WERI-Rb-1 (cell line): ENCODE results near the gene BIRC5.
"Not testable (repeated sequence)": the region's sequence is repeated elsewhere in the genome, so short reads cannot be mapped to it uniquely, and the experiment has no call there.

ENCODE experiments used
- DNase-seq: peaks from one replicate; pipeline ENCODE4 v3.0.0-alpha.2; 2020
- H3K27ac ChIP-seq: fragments of 250-450 bp; sonication (Bioruptor Pico); 2 replicates; pipeline ENCODE4 v1.5.1; 2020; ENCODE audit warnings: mild to moderate bottlenecking, moderate library complexity
- H3K27me3 ChIP-seq: fragments of 250-450 bp; sonication (Bioruptor Pico); 2 replicates; pipeline ENCODE4 v1.5.1; 2021; ENCODE audit warnings: mild to moderate bottlenecking, low read depth, moderate library complexity; ENCODE audit not compliant: insufficient read depth, severe bottlenecking
- H3K36me3 ChIP-seq: fragments of 250-450 bp; sonication (Bioruptor Pico); 2 replicates; pipeline ENCODE4 v1.5.1; 2020; ENCODE audit warnings: mild to moderate bottlenecking, moderate library complexity
- H3K4me3 ChIP-seq: 2 replicates; pipeline ENCODE4 v1.5.1; 2011; ENCODE audit warnings: low read depth, mild to moderate bottlenecking, control low read depth, low read length
- H3K9me3 ChIP-seq: fragments of 250-450 bp; sonication (Bioruptor Pico); 2 replicates; pipeline ENCODE4 v1.5.1; 2021; ENCODE audit warnings: mild to moderate bottlenecking, moderate library complexity; ENCODE audit not compliant: severe bottlenecking
- CTCF ChIP-seq: IDR thresholded peaks from 2 replicates; pipeline ENCODE4 v1.5.1; 2011; ENCODE audit warnings: low read depth, mild to moderate bottlenecking, control low read depth, inconsistent platforms, low read length

The BIRC5 gene

GRCh38 chr17:78250891-78251772, 37.1 kb downstream of the BIRC5 start:
- Histone ChIP-seq H3K27ac (no peak overlapping the region), H3K4me3 (no peak overlapping the region), H3K9me3 (no peaks in the 10 kb centered on the region), H3K27me3 (no peaks in the 10 kb centered on the region), H3K36me3 (peaks cover 3% of the 10 kb centered on the region)
- peak; percentile 96 for DNase-seq
- TF ChIP-seq CTCF, result peak; percentile 100

GRCh38 chr17:78251773-78252103, 37.7 kb downstream of the BIRC5 start:
- no peak overlapping the region for H3K4me3 ChIP-seq
- TF ChIP-seq CTCF, result no peak
- H3K27ac ChIP-seq, result no peak overlapping the region

GRCh38 chr17:78252111-78252634, 38.1 kb downstream of the BIRC5 start:
- no peak for TF ChIP-seq CTCF
- Histone ChIP-seq H3K36me3 (peaks cover 3% of the 10 kb centered on the region), H3K27ac (no peak overlapping the region), H3K27me3 (no peaks in the 10 kb centered on the region), H3K4me3 (no peak overlapping the region), H3K9me3 (no peaks in the 10 kb centered on the region)
- DNase-seq, result peak; percentile 13

More at GRCh38 chr17:78251773-78252103, 37.7 kb downstream of the BIRC5 start:
- no peaks in the 10 kb centered on the region for H3K27me3 ChIP-seq
- peaks cover 3% of the 10 kb centered on the region for H3K36me3 ChIP-seq
- H3K9me3 ChIP-seq, result no peaks in the 10 kb centered on the region
- no peak for DNase-seq

- DNase-seq, result peak; percentile 19
Measured at GRCh38 chr17:78252701-78253635, 38.9 kb downstream of the BIRC5 start.

GRCh38 chr17:78253636-78253945, 39.5 kb downstream of the BIRC5 start:
- H3K4me3 ChIP-seq, result peak overlapping the region; percentile 83
- not testable (repeated sequence) for H3K36me3 ChIP-seq, DNase-seq, H3K27me3 ChIP-seq, H3K9me3 ChIP-seq, H3K27ac ChIP-seq

More at GRCh38 chr17:78252701-78253635, 38.9 kb downstream of the BIRC5 start:
- peaks cover 3% of the 10 kb centered on the region for H3K36me3 ChIP-seq
- H3K27me3 ChIP-seq, result no peaks in the 10 kb centered on the region
- no peak overlapping the region for H3K4me3 ChIP-seq
- H3K27ac ChIP-seq, result no peak overlapping the region
- no peaks in the 10 kb centered on the region for H3K9me3 ChIP-seq
- no peak for TF ChIP-seq CTCF
